HepG2 (cell line): ENCODE data around the gene ICAM3. TPM values are rescaled to one million over a fixed set of nuclear protein-coding genes. Genes with fewer than 3 reads are reported as not detected.

Source experiments
- ATAC-seq: fragments of 200-7000 bp; cut with Tn5 transposase; 3 replicates; pipeline ENCODE4 v1.9.1; 2020; ENCODE audit warnings: mild to moderate bottlenecking, moderate library complexity
- BruUV-seq: library from RNA; stranded (reverse); fragments of 400-500 nt; replicated peaks from 2 replicates; lab custom pipeline; 2021; lab: Mats Ljungman, UMichigan
- CTCF ChIA-PET: fragments of 300-600 bp; formaldehyde crosslinking; extraction: SDS; loops from one replicate; lab custom pipeline; 2021; ENCODE audit warnings: low total read pairs, inconsistent platforms, low intra/inter-chr PET ratio; lab: Yijun Ruan, JAX
- POLR2A ChIA-PET: fragments of 350-600 bp; sonication (Branson Sonifier 250); formaldehyde crosslinking; loops from one replicate; lab custom pipeline; 2020; ENCODE audit warnings: antibody characterized with exemption, inconsistent platforms; lab: Yijun Ruan, JAX
- DNase-seq: peaks from one replicate; pipeline ENCODE4 v3.0.0-alpha.2; 2015; ENCODE audit warnings: low spot score
- FAIRE-seq: peaks from 3 replicates; lab custom pipeline; 2011; peaks lifted over from hg19 to GRCh38; lab: Jason Lieb, UNC
- H2AFZ ChIP-seq: one replicate; pipeline ENCODE4 v1.6.1; 2011; ENCODE audit warnings: low read length, inconsistent platforms
- H3K27ac ChIP-seq: fragments of 300-600 bp; 3 replicates; pipeline ENCODE4 v1.8.0; 2011; ENCODE audit warnings: mixed run types, mild to moderate bottlenecking, mixed read lengths, low read length, inconsistent platforms; ENCODE audit not compliant: insufficient read depth; ENCODE audit errors: extremely low read length
- H3K27me3 ChIP-seq, 2 experiments: fragments of 200-600 bp in 1 of 2; 2 replicates in 1 of 2; 3 replicates in 1 of 2; pipeline versions ENCODE4 v1.6.0 to v1.8.0; 2011; ENCODE audit warnings: low read length in 2 of 2, mild to moderate bottlenecking in 2 of 2, moderate library complexity in 2 of 2, inconsistent platforms in 1 of 2; ENCODE audit not compliant: insufficient read depth in 2 of 2, control insufficient read depth in 1 of 2
- H3K36me3 ChIP-seq, 2 experiments: fragments of 200-600 bp in 1 of 2; replicated peaks in 1 of 2; 2 replicates in 1 of 2; 3 replicates in 1 of 2; pipeline versions ENCODE4 v1.5.1 to v1.8.0; 2011; ENCODE audit warnings: low read length in 2 of 2, inconsistent platforms in 1 of 2; ENCODE audit not compliant: insufficient read depth in 2 of 2, control insufficient read depth in 1 of 2
- H3K4me1 ChIP-seq: 2 replicates; pipeline ENCODE4 v1.5.1; 2012; ENCODE audit warnings: low read length, inconsistent platforms; ENCODE audit not compliant: insufficient read depth
- H3K4me2 ChIP-seq: 2 replicates; pipeline ENCODE4 v1.6.0; 2011; ENCODE audit warnings: low read depth, low read length, inconsistent platforms
- H3K4me3 ChIP-seq, 3 experiments: fragments of 200-600 bp in 1 of 3; sonication (generic), shearing (Covaris generic) in 1 of 3; replicated peaks in 1 of 3; 2 replicates each; pipeline ENCODE4 v1.5.1; 2011 to 2016; ENCODE audit warnings: low read length in 3 of 3, inconsistent platforms in 2 of 3, low read depth in 2 of 3, mild to moderate bottlenecking in 2 of 3, control low read depth in 1 of 3, mixed read lengths in 1 of 3; ENCODE audit not compliant: insufficient read depth in 1 of 3
- H3K79me2 ChIP-seq: one replicate; pipeline ENCODE4 v1.6.1; 2011; ENCODE audit warnings: low read length, inconsistent platforms; ENCODE audit not compliant: insufficient read depth
- H3K9ac ChIP-seq: 2 replicates; pipeline ENCODE4 v1.6.0; 2011; ENCODE audit warnings: mild to moderate bottlenecking, low read depth, low read length, inconsistent platforms; ENCODE audit not compliant: insufficient read depth
- H3K9me3 ChIP-seq: 2 replicates; pipeline ENCODE4 v1.5.1; 2012; ENCODE audit warnings: mild to moderate bottlenecking, low read length
- H4K20me1 ChIP-seq: 2 replicates; pipeline ENCODE4 v1.6.0; 2011; ENCODE audit warnings: inconsistent platforms, mild to moderate bottlenecking, low read length, moderate library complexity; ENCODE audit not compliant: insufficient read depth
- HES4 ChIP-seq: sonication (generic); formaldehyde crosslinking; IDR thresholded peaks from 2 replicates; pipeline ENCODE4 v1.9.0; 2021; ENCODE audit warnings: mild to moderate bottlenecking, missing genetic modification reagents, borderline replicate concordance
- ISL2 ChIP-seq: sonication (generic); formaldehyde crosslinking; IDR thresholded peaks from 2 replicates; pipeline ENCODE4 v1.5.0; 2020; ENCODE audit warnings: missing genetic modification reagents
- NR0B2 ChIP-seq: sonication (generic); formaldehyde crosslinking; IDR thresholded peaks from 2 replicates; pipeline ENCODE4 v1.4.0; 2020; ENCODE audit warnings: mild to moderate bottlenecking, missing genetic modification reagents
- ZNF530 ChIP-seq: sonication (generic); formaldehyde crosslinking; IDR thresholded peaks from 2 replicates; pipeline ENCODE4 v1.5.0; 2020; ENCODE audit warnings: low read depth, mild to moderate bottlenecking, missing genetic modification reagents
- ZNF629 ChIP-seq: sonication (generic); formaldehyde crosslinking; conservative IDR thresholded peaks from 2 replicates; pipeline ENCODE4 v1.5.0; 2020; ENCODE audit warnings: missing genetic modification reagents
- WGBS: methylation state at CpG from one replicate; pipeline ENCODE4 v1.1.6; 2017; ENCODE audit warnings: low lambda C conversion rate; 5-methylcytosine and 5-hydroxymethylcytosine counted together
- in situ Hi-C: cut with HindIII; loops from 2 replicates; pipeline ENCODE4 v1.10.0; 2017; ENCODE audit warnings: low pct_unique_long_range_greater_than_20kb; ENCODE audit not compliant: extremely low pct_ligation_motif_present
- intact Hi-C: fragments of 100-400 bp; cut with micrococcal nuclease; formaldehyde crosslinking; loops from one replicate; pipeline ENCODE4 v1.10.0; 2022; ENCODE audit not compliant: unreplicated experiment
- polyA plus RNA-seq, 8 experiments: library from polyadenylated mRNA; depleted of rRNA in 3 of 8; stranded (reverse) in 7 of 8; unstranded in 1 of 8; fragments of >200 nt; fragmentation: Illumina TruSeq in 4 of 8; extraction: Trizol in 4 of 8; gene quantifications; 2 replicates each; pipeline versions ENCODE4 v1.2.1 to v1.2.3, GENCODE V29; 2011 to 2016; ENCODE audit warnings: low read depth in 4 of 8, missing spikeins in 1 of 8, mixed read lengths in 1 of 8; ENCODE audit not compliant: insufficient read depth in 1 of 8
- total RNA-seq, 5 experiments: library from RNA; depleted of rRNA; stranded (reverse); fragments of >200 nt; fragmentation: Illumina TruSeq; extraction: Trizol; gene quantifications; 2 replicates each; pipeline ENCODE4 v1.2.3, GENCODE V29; 2016; ENCODE audit warnings: low read depth in 1 of 5
- TF ChIP-seq, protein P1 (sequence below): sonication (generic); formaldehyde crosslinking; IDR thresholded peaks from 2 replicates; pipeline ENCODE4 v1.5.0; 2020; ENCODE audit warnings: missing genetic modification reagents

The ICAM3 gene
- total and polyA plus RNA-seq, 2 of the 13 experiments (the other 11 are each of a cell fraction or from before 2014, with no cell fraction given): 14.1 to 21.0 TPM

DNA sequence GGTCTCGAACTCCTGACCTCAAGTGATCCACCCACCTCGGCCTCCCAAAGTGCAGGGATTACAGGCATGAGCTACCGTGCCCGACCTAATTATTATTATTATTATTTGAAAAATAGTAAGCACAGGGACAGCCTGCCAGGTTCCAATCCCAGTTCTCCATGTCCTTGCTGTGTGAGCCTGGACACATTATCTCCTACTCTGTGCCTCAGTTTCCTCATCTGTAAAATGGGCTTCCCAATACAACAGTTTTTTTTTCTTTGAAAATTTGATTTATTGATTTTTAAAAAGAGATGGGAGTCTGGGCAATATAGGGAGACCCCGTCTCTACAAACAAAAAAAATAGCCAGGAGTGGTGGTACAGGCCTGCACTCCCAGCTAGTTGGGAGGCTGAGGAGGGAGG is 33.1 kb downstream of the ICAM3 start:
- ChIA-PET POLR2A (no interaction called here), CTCF (no interaction called here)
- H2AFZ ChIP-seq: no peak overlapping the region
- H3K27ac ChIP-seq: no peak overlapping the region
- DNase-seq (no peak), ATAC-seq (no peak), FAIRE-seq (no peak)
- no peaks in the 10 kb centered on the region for H4K20me1 ChIP-seq
- no peak overlapping the region for H3K4me3 ChIP-seq
- BruUV-seq: no TSS peak
- no peaks in the 10 kb centered on the region; a peak in 1 of 5 replicates for H3K27me3 ChIP-seq
- in situ Hi-C loops (no loop called here), intact Hi-C loops (no loop called here)
- H3K36me3 ChIP-seq: peaks cover 0 to 5% of the 10 kb centered on the region in 2 experiments; a peak in 1 of 5 replicates
- H3K4me1 ChIP-seq: peaks cover 4% of the 10 kb centered on the region; the same call in 1 of the 2 replicates
- H3K9ac ChIP-seq: no peak overlapping the region
- 96% methylated on average over 5 of the region's 5 CpGs for WGBS
- TF ChIP-seq, protein P1, sequence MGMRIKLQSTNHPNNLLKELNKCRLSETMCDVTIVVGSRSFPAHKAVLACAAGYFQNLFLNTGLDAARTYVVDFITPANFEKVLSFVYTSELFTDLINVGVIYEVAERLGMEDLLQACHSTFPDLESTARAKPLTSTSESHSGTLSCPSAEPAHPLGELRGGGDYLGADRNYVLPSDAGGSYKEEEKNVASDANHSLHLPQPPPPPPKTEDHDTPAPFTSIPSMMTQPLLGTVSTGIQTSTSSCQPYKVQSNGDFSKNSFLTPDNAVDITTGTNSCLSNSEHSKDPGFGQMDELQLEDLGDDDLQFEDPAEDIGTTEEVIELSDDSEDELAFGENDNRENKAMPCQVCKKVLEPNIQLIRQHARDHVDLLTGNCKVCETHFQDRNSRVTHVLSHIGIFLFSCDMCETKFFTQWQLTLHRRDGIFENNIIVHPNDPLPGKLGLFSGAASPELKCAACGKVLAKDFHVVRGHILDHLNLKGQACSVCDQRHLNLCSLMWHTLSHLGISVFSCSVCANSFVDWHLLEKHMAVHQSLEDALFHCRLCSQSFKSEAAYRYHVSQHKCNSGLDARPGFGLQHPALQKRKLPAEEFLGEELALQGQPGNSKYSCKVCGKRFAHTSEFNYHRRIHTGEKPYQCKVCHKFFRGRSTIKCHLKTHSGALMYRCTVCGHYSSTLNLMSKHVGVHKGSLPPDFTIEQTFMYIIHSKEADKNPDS (CRISPR knock-in tag): no peak
- TF ChIP-seq HES4 (CRISPR knock-in tag) (no peak), ZNF629 (peak; percentile 77), ISL2 (CRISPR knock-in tag) (no peak), ZNF530 (CRISPR knock-in tag) (no peak), NR0B2 (no peak)
- H3K79me2 ChIP-seq: no peaks in the 10 kb centered on the region
- no peaks in the 10 kb centered on the region for H3K9me3 ChIP-seq
- H3K4me2 ChIP-seq: no peak overlapping the region
